NT2/D1 (cell line): ENCODE measurements around the gene HDDC2.
A peak's percentile ranks its signal among the peaks of the same experiment; 100 is the strongest.
"Not testable (repeated sequence)": the region's sequence is repeated elsewhere in the genome, so short reads cannot be mapped to it uniquely, and the experiment has no call there.

Experiments
- DNase-seq: peaks from one replicate; pipeline ENCODE4 v3.0.0-alpha.2; 2011; ENCODE audit warnings: low read depth, low spot score
- H3K27me3 ChIP-seq: 2 replicates; pipeline ENCODE4 v1.6.0; 2011; ENCODE audit warnings: mild to moderate bottlenecking; ENCODE audit not compliant: insufficient read length, insufficient read depth
- H3K36me3 ChIP-seq: 2 replicates; pipeline ENCODE4 v1.6.1; 2011; ENCODE audit warnings: mild to moderate bottlenecking, low read length, mixed read lengths; ENCODE audit not compliant: insufficient read depth, insufficient read length
- H3K4me1 ChIP-seq: 2 replicates; pipeline ENCODE4 v1.5.1; 2011; ENCODE audit not compliant: insufficient read depth, insufficient read length
- H3K4me3 ChIP-seq: 2 replicates; pipeline ENCODE4 v1.5.1; 2011; ENCODE audit warnings: low read depth; ENCODE audit not compliant: insufficient read length
- H3K9ac ChIP-seq: 2 replicates; pipeline ENCODE4 v1.6.0; 2011; ENCODE audit warnings: low read depth; ENCODE audit not compliant: insufficient read length
- H3K9me3 ChIP-seq: 2 replicates; pipeline ENCODE4 v1.5.1; 2011; ENCODE audit warnings: mild to moderate bottlenecking, low read length; ENCODE audit not compliant: insufficient read depth
- SUZ12 ChIP-seq: IDR thresholded peaks from 2 replicates; pipeline ENCODE4 v1.6.1; 2011; ENCODE audit not compliant: insufficient read length, insufficient read depth; ENCODE audit errors: extremely low read depth
- YY1 ChIP-seq: IDR thresholded peaks from 2 replicates; pipeline ENCODE4 v1.6.1; 2011; ENCODE audit not compliant: insufficient read length, insufficient read depth
- ZNF274 ChIP-seq: IDR thresholded peaks from 2 replicates; pipeline ENCODE4 v1.6.1; 2011; ENCODE audit warnings: mild to moderate bottlenecking, low read depth, low read length

HDDC2 gene

GRCh38 chr6:125293587-125293986, 8.2 kb downstream of the HDDC2 start:
- H3K4me3 ChIP-seq, result no peak overlapping the region
- no peak overlapping the region for H3K9ac ChIP-seq
- no peaks in the 10 kb centered on the region for H3K27me3 ChIP-seq
- no peaks in the 10 kb centered on the region for H3K4me1 ChIP-seq
- no peak for DNase-seq
- 0 out of 2 replicates have a peak, but pooled peaks cover 9% of the 10 kb centered on the region for H3K9me3 ChIP-seq
- TF ChIP-seq SUZ12 (no peak), YY1 (no peak), ZNF274 (no peak)
- H3K36me3 ChIP-seq, result peaks cover 73% of the 10 kb centered on the region

GRCh38 chr6:125287718-125288117, 14.0 kb downstream of the HDDC2 start:
- Histone ChIP-seq H3K4me1 (no peaks in the 10 kb centered on the region), H3K36me3 (peaks cover 50% of the 10 kb centered on the region)
- TF ChIP-seq SUZ12 (no peak), ZNF274 (no peak), YY1 (no peak)

GRCh38 chr6:125285936-125286335, 15.8 kb downstream of the HDDC2 start:
- peaks cover 32% of the 10 kb centered on the region for H3K36me3 ChIP-seq
- DNase-seq, result no peak
- H3K4me3 ChIP-seq, result no peak overlapping the region
- no peaks in the 10 kb centered on the region for H3K27me3 ChIP-seq
- no peaks in the 10 kb centered on the region for H3K4me1 ChIP-seq
- peaks cover 9% of the 10 kb centered on the region for H3K9me3 ChIP-seq
- H3K9ac ChIP-seq, result no peak overlapping the region
- TF ChIP-seq SUZ12 (no peak), ZNF274 (no peak), YY1 (no peak)

More at GRCh38 chr6:125287718-125288117, 14.0 kb downstream of the HDDC2 start:
- no peak overlapping the region for H3K9ac ChIP-seq
- H3K27me3 ChIP-seq, result no peaks in the 10 kb centered on the region
- no peak overlapping the region for H3K4me3 ChIP-seq
- DNase-seq, result no peak
- peaks cover 9% of the 10 kb centered on the region for H3K9me3 ChIP-seq

GRCh38 chr6:125285353-125285752, 16.4 kb downstream of the HDDC2 start:
- no peaks in the 10 kb centered on the region for H3K4me1 ChIP-seq
- no peak overlapping the region for H3K4me3 ChIP-seq
- H3K27me3 ChIP-seq, result no peaks in the 10 kb centered on the region
- peaks cover 29% of the 10 kb centered on the region for H3K36me3 ChIP-seq
- H3K9ac ChIP-seq, result no peak overlapping the region
- H3K9me3 ChIP-seq, result peaks cover 9% of the 10 kb centered on the region
- TF ChIP-seq SUZ12 (no peak), ZNF274 (no peak)
- no peak for DNase-seq

- H3K27me3 ChIP-seq, DNase-seq, H3K4me3 ChIP-seq, H3K9me3 ChIP-seq, H3K4me1 ChIP-seq, H3K9ac ChIP-seq: not testable (repeated sequence)
- peaks cover 24% of the 10 kb centered on the region for H3K36me3 ChIP-seq
Observed at GRCh38 chr6:125282470-125282869, 19.3 kb downstream of the HDDC2 start.

GRCh38 chr6:125280370-125281035, 21.3 kb downstream of the HDDC2 start:
- not testable (repeated sequence) for H3K9ac ChIP-seq, H3K27me3 ChIP-seq, H3K9me3 ChIP-seq, H3K4me1 ChIP-seq, H3K4me3 ChIP-seq
- H3K36me3 ChIP-seq, result peaks cover 33% of the 10 kb centered on the region
- peak; percentile 39 for DNase-seq

- H3K9me3 ChIP-seq, result no peaks in the 10 kb centered on the region
- TF ChIP-seq SUZ12 (no peak), YY1 (no peak), ZNF274 (no peak)
- H3K9ac ChIP-seq, result no peak overlapping the region
Observed at GRCh38 chr6:125279961-125280360, 21.8 kb downstream of the HDDC2 start.

GRCh38 chr6:125277838-125278237, 23.9 kb downstream of the HDDC2 start:
- no peak overlapping the region for H3K4me3 ChIP-seq
- H3K9ac ChIP-seq, result no peak overlapping the region
- TF ChIP-seq SUZ12 (no peak), ZNF274 (no peak), YY1 (no peak)
- peaks cover 54% of the 10 kb centered on the region for H3K36me3 ChIP-seq
- no peaks in the 10 kb centered on the region for H3K9me3 ChIP-seq
- H3K27me3 ChIP-seq, result no peaks in the 10 kb centered on the region
- H3K4me1 ChIP-seq, result no peaks in the 10 kb centered on the region
- no peak for DNase-seq

More at GRCh38 chr6:125279961-125280360, 21.8 kb downstream of the HDDC2 start:
- DNase-seq, result no peak
- peaks cover 37% of the 10 kb centered on the region for H3K36me3 ChIP-seq
- no peaks in the 10 kb centered on the region for H3K27me3 ChIP-seq
- H3K4me1 ChIP-seq, result no peaks in the 10 kb centered on the region
- H3K4me3 ChIP-seq, result no peak overlapping the region
